GM12878 (cell line): ENCODE results near the gene DIPK2A. TPM values are rescaled to one million over a fixed set of nuclear protein-coding genes. Genes with fewer than 3 reads are reported as not detected.

Source experiments
- CBFB ChIP-seq: IDR thresholded peaks from 2 replicates; pipeline ENCODE4 v1.6.1; 2016; ENCODE audit warnings: antibody characterized with exemption, low read depth
- CREB1 ChIP-seq: IDR thresholded peaks from 2 replicates; pipeline ENCODE4 v1.6.1; 2012; ENCODE audit warnings: low read depth, mild to moderate bottlenecking, inconsistent platforms
- EED ChIP-seq: sonication (generic); IDR thresholded peaks from 2 replicates; pipeline ENCODE4 v1.6.1; 2016; ENCODE audit warnings: antibody characterized with exemption, low read depth
- HCFC1 ChIP-seq: fragments of 150-350 bp; IDR thresholded peaks from 2 replicates; pipeline ENCODE4 v1.6.1; 2014; ENCODE audit warnings: low read length
- HDGF ChIP-seq: fragments of 450-650 bp; IDR thresholded peaks from 2 replicates; pipeline ENCODE4 v1.6.1; 2016; ENCODE audit warnings: antibody characterized with exemption
- IKZF2 ChIP-seq, 2 experiments: fragments of 450-650 bp; IDR thresholded peaks; 2 replicates each; pipeline ENCODE4 v1.6.1; 2017; ENCODE audit warnings: mild to moderate bottlenecking in 2 of 2, moderate library complexity in 2 of 2
- JUNB ChIP-seq: IDR thresholded peaks from 2 replicates; pipeline ENCODE4 v1.6.1; 2016; ENCODE audit warnings: antibody characterized with exemption, mild to moderate bottlenecking
- LARP7 ChIP-seq: fragments of 450-650 bp; IDR thresholded peaks from 2 replicates; pipeline ENCODE4 v1.6.1; 2017; ENCODE audit warnings: mild to moderate bottlenecking
- RB1 ChIP-seq: fragments of 450-650 bp; formaldehyde crosslinking; IDR thresholded peaks from 2 replicates; pipeline ENCODE4 v1.6.1; 2017; ENCODE audit warnings: mild to moderate bottlenecking, borderline replicate concordance
- RUNX3 ChIP-seq: IDR thresholded peaks from 2 replicates; pipeline ENCODE4 v1.6.1; 2012; ENCODE audit warnings: low read length, inconsistent platforms
- SMAD5 ChIP-seq: IDR thresholded peaks from 2 replicates; pipeline ENCODE4 v1.6.1; 2016; ENCODE audit warnings: antibody characterized with exemption, low read depth
- SREBF1 ChIP-seq: IDR thresholded peaks from 2 replicates; pipeline ENCODE4 v1.6.1; 2012; ENCODE audit warnings: mild to moderate bottlenecking, low read length
- STAT3 ChIP-seq: IDR thresholded peaks from 2 replicates; pipeline ENCODE4 v1.6.1; 2011; ENCODE audit warnings: low read depth, low read length, improper control_type of control experiment
- TARDBP ChIP-seq: IDR thresholded peaks from 2 replicates; pipeline ENCODE4 v1.6.1; 2016; ENCODE audit warnings: borderline replicate concordance
- polyA plus RNA-seq, 11 experiments: library from polyadenylated mRNA; depleted of rRNA in 4 of 11; unstranded in 6 of 11; stranded (reverse) in 5 of 11; fragments of >200 nt; fragmentation: Nextera tagmentation in 4 of 11; fragmentation: Illumina TruSeq in 1 of 11; extraction: Ambion mirVana in 4 of 11; extraction: Trizol in 1 of 11; gene quantifications; 1 replicate in 1 of 11; 2 replicates in 10 of 11; pipeline versions ENCODE4 v1.2.1 to v1.2.3, GENCODE V29; 2011 to 2016; ENCODE audit warnings: inconsistent platforms in 2 of 11, missing spikeins in 2 of 11, low read depth in 1 of 11
- total RNA-seq, 4 experiments: library from RNA; depleted of rRNA in 3 of 4; stranded (reverse); fragments of >200 nt in 3 of 4; fragmentation: Illumina TruSeq in 1 of 4; extraction: Trizol in 1 of 4; gene quantifications; 2 replicates each; pipeline versions ENCODE4 v1.2.1 to v1.2.3, GENCODE V29; 2013 to 2021
- TF ChIP-seq, protein P1 (sequence below): fragments of 450-650 bp; IDR thresholded peaks from 2 replicates; pipeline ENCODE4 v1.6.1; 2016; ENCODE audit warnings: mild to moderate bottlenecking
- TF ChIP-seq, protein P2 (sequence below): fragments of 450-650 bp; IDR thresholded peaks from 2 replicates; pipeline ENCODE4 v1.6.1; 2017; ENCODE audit warnings: antibody characterized with exemption, mild to moderate bottlenecking, moderate library complexity
- TF ChIP-seq, protein P3 (sequence below): IDR thresholded peaks from 2 replicates; pipeline ENCODE4 v1.6.1; 2012; ENCODE audit warnings: low read depth, low read length, improper control_type of control experiment
- TF ChIP-seq, protein P4 (sequence below): fragments of 450-650 bp; conservative IDR thresholded peaks from 2 replicates; pipeline ENCODE4 v1.6.1; 2017; ENCODE audit warnings: mild to moderate bottlenecking, moderate library complexity
- TF ChIP-seq, protein P5 (sequence below): IDR thresholded peaks from 2 replicates; pipeline ENCODE4 v1.6.1; 2011; ENCODE audit warnings: low read depth, low read length, improper control_type of control experiment, borderline replicate concordance
- TF ChIP-seq, protein P6 (sequence below): fragments of 450-650 bp; IDR thresholded peaks from 2 replicates; pipeline ENCODE4 v1.6.1; 2017; ENCODE audit warnings: mild to moderate bottlenecking

The DIPK2A gene
- total and polyA plus RNA-seq, 10 of the 15 experiments (the other 5 are each of a cell fraction or from before 2014, with no cell fraction given) = 4.6 to 36.4 (median 15.0) TPM

DNA sequence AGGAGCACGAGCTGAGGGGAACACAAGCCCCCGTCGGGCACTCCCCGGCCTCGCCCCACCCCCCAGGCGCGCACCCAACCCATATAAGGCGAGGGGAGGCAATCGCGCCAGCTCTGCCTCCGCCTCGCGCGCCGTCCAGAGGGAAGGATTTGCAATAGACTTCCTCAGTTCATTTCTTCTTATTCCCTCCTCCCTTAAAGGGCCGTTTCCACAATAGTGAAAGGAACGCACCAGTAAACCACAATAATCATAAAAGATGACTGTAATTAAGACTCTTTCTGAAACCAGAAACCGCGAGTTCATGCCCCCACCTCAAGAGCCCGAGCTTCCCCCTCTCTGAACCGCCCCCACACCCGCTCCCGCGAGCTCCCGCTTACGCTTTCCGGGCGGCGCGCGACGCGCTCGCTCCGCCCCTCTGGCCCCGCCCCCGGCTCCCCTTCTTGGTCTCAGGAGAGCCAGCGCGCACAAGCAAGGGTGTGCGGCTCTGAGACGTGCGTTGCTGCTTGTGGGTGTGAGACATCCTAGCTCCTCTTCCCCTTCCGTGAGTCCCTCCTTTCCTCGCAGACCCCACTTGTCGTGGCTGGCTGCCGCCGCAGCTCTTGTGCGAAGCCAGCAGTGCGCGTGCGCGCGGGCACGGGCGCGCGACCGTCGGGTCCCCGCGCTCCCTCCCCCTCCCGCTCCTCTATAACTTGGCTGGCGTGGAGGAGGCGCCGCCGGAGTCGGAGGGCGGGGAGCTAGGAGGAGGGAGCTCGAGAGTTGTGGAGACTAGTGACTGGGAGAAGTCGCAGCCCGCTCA lies at the start of gene DIPK2A (continued):
- TF ChIP-seq, protein P1, sequence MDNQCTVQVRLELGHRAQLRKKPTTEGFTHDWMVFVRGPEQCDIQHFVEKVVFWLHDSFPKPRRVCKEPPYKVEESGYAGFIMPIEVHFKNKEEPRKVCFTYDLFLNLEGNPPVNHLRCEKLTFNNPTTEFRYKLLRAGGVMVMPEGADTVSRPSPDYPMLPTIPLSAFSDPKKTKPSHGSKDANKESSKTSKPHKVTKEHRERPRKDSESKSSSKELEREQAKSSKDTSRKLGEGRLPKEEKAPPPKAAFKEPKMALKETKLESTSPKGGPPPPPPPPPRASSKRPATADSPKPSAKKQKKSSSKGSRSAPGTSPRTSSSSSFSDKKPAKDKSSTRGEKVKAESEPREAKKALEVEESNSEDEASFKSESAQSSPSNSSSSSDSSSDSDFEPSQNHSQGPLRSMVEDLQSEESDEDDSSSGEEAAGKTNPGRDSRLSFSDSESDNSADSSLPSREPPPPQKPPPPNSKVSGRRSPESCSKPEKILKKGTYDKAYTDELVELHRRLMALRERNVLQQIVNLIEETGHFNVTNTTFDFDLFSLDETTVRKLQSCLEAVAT = peak; percentile 50; the same call in 1 of the 2 replicates
- TF ChIP-seq RUNX3 (peak; percentile 91), IKZF2 (IDR thresholded peaks at IDR 0.05) (peak; percentile 63 to 64; a peak in 2 of 4 replicates), SREBF1 (no peak), JUNB (no peak), EED (peak; percentile 15; the same call in 1 of the 2 replicates), HDGF (0 out of 2 replicates have a peak, but pooled peaks have one; percentile 16), LARP7 (no peak; the same call in 1 of the 2 replicates), SMAD5 (peak; percentile 91; the same call in 1 of the 2 replicates), STAT3 (no peak), CBFB (peak; percentile 68), TARDBP (0 out of 2 replicates have a peak, but pooled peaks have one; percentile 14), RB1 (no peak), HCFC1 (no peak), CREB1 (0 out of 2 replicates have a peak, but pooled peaks have one; percentile 54)
- TF ChIP-seq, protein P2, sequence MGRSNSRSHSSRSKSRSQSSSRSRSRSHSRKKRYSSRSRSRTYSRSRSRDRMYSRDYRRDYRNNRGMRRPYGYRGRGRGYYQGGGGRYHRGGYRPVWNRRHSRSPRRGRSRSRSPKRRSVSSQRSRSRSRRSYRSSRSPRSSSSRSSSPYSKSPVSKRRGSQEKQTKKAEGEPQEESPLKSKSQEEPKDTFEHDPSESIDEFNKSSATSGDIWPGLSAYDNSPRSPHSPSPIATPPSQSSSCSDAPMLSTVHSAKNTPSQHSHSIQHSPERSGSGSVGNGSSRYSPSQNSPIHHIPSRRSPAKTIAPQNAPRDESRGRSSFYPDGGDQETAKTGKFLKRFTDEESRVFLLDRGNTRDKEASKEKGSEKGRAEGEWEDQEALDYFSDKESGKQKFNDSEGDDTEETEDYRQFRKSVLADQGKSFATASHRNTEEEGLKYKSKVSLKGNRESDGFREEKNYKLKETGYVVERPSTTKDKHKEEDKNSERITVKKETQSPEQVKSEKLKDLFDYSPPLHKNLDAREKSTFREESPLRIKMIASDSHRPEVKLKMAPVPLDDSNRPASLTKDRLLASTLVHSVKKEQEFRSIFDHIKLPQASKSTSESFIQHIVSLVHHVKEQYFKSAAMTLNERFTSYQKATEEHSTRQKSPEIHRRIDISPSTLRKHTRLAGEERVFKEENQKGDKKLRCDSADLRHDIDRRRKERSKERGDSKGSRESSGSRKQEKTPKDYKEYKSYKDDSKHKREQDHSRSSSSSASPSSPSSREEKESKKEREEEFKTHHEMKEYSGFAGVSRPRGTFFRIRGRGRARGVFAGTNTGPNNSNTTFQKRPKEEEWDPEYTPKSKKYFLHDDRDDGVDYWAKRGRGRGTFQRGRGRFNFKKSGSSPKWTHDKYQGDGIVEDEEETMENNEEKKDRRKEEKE = no peak
- TF ChIP-seq, protein P3, sequence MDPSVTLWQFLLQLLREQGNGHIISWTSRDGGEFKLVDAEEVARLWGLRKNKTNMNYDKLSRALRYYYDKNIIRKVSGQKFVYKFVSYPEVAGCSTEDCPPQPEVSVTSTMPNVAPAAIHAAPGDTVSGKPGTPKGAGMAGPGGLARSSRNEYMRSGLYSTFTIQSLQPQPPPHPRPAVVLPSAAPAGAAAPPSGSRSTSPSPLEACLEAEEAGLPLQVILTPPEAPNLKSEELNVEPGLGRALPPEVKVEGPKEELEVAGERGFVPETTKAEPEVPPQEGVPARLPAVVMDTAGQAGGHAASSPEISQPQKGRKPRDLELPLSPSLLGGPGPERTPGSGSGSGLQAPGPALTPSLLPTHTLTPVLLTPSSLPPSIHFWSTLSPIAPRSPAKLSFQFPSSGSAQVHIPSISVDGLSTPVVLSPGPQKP = 0 out of 2 replicates have a peak, but pooled peaks have one; percentile 46
- TF ChIP-seq, protein P4, sequence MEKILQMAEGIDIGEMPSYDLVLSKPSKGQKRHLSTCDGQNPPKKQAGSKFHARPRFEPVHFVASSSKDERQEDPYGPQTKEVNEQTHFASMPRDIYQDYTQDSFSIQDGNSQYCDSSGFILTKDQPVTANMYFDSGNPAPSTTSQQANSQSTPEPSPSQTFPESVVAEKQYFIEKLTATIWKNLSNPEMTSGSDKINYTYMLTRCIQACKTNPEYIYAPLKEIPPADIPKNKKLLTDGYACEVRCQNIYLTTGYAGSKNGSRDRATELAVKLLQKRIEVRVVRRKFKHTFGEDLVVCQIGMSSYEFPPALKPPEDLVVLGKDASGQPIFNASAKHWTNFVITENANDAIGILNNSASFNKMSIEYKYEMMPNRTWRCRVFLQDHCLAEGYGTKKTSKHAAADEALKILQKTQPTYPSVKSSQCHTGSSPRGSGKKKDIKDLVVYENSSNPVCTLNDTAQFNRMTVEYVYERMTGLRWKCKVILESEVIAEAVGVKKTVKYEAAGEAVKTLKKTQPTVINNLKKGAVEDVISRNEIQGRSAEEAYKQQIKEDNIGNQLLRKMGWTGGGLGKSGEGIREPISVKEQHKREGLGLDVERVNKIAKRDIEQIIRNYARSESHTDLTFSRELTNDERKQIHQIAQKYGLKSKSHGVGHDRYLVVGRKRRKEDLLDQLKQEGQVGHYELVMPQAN = no peak; the same call in 1 of the 2 replicates
- TF ChIP-seq, protein P5, sequence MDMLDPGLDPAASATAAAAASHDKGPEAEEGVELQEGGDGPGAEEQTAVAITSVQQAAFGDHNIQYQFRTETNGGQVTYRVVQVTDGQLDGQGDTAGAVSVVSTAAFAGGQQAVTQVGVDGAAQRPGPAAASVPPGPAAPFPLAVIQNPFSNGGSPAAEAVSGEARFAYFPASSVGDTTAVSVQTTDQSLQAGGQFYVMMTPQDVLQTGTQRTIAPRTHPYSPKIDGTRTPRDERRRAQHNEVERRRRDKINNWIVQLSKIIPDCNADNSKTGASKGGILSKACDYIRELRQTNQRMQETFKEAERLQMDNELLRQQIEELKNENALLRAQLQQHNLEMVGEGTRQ = no peak
- TF ChIP-seq, protein P6, sequence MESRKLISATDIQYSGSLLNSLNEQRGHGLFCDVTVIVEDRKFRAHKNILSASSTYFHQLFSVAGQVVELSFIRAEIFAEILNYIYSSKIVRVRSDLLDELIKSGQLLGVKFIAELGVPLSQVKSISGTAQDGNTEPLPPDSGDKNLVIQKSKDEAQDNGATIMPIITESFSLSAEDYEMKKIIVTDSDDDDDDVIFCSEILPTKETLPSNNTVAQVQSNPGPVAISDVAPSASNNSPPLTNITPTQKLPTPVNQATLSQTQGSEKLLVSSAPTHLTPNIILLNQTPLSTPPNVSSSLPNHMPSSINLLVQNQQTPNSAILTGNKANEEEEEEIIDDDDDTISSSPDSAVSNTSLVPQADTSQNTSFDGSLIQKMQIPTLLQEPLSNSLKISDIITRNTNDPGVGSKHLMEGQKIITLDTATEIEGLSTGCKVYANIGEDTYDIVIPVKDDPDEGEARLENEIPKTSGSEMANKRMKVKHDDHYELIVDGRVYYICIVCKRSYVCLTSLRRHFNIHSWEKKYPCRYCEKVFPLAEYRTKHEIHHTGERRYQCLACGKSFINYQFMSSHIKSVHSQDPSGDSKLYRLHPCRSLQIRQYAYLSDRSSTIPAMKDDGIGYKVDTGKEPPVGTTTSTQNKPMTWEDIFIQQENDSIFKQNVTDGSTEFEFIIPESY = no peak
